B cell (primary cell): ENCODE data around the gene ZNF280A. TPM values are rescaled to one million over a fixed set of nuclear protein-coding genes. Genes with fewer than 3 reads are reported as not detected.

Source experiments
- ATAC-seq: fragments of 200-7000 bp; cut with Tn5 transposase; one replicate; pipeline ENCODE4 v1.10.0; 2021; ENCODE audit warnings: low read depth, mild to moderate bottlenecking, moderate number of reproducible peaks, moderate library complexity
- CTCF ChIA-PET: fragments of 350-600 bp; sonication (Branson Sonifier 250); formaldehyde crosslinking; loops from one replicate; lab custom pipeline; 2021; ENCODE audit warnings: antibody characterized with exemption, inconsistent platforms; lab: Charles Lee
- POLR2A ChIA-PET: fragments of 350-600 bp; sonication (Branson Sonifier 250); formaldehyde crosslinking; loops from one replicate; lab custom pipeline; 2021; ENCODE audit warnings: antibody characterized with exemption; lab: Charles Lee
- DNase-seq: peaks from one replicate; pipeline ENCODE4 v3.0.0; 2013
- H2AFZ ChIP-seq: 2 replicates; pipeline ENCODE4 v1.6.1; 2012; ENCODE audit warnings: mild to moderate bottlenecking, low read depth, low read length; ENCODE audit not compliant: insufficient read depth, poor library complexity, severe bottlenecking
- H3K27ac ChIP-seq, 2 donors: 1 replicate in 1 of 2; 2 replicates in 1 of 2; pipeline ENCODE4 v1.5.1; 2012 to 2013; ENCODE audit warnings: low read length in 2 of 2, mild to moderate bottlenecking in 2 of 2, moderate library complexity in 1 of 2
- H3K27me3 ChIP-seq, 4 experiments: fragments of 200-600 bp in 1 of 4; sonication (generic) in 1 of 4; replicated peaks in 1 of 4; 1 replicate in 2 of 4; 2 replicates in 2 of 4; pipeline versions ENCODE4 v1.6.1 to v1.7.0; 2013 to 2016; ENCODE audit warnings: low read length in 3 of 4, mild to moderate bottlenecking in 2 of 4, mixed read lengths in 1 of 4, moderate library complexity in 1 of 4; ENCODE audit not compliant: insufficient read depth in 4 of 4, control insufficient read depth in 3 of 4; ENCODE audit errors: control extremely low read depth in 1 of 4
- H3K36me3 ChIP-seq, 2 experiments: replicated peaks in 1 of 2; 1 replicate in 1 of 2; 2 replicates in 1 of 2; pipeline versions ENCODE4 v1.6.1 to v1.7.1; 2013; ENCODE audit warnings: low read length in 1 of 2; ENCODE audit not compliant: insufficient read depth in 2 of 2, control insufficient read depth in 1 of 2; ENCODE audit errors: control extremely low read depth in 1 of 2, extremely low read depth in 1 of 2
- H3K4me1 ChIP-seq, 2 donors: fragments of 200-600 bp in 1 of 2; sonication (generic) in 1 of 2; 1 replicate in 1 of 2; 2 replicates in 1 of 2; pipeline versions ENCODE4 v1.5.1 to v1.6.1; 2013 to 2017; ENCODE audit warnings: low read length in 2 of 2; ENCODE audit not compliant: control insufficient read depth in 2 of 2, insufficient read depth in 2 of 2
- H3K4me2 ChIP-seq: replicated peaks from 2 replicates; pipeline ENCODE3; 2012; ENCODE audit warnings: mild to moderate bottlenecking, low read depth, low read length; ENCODE audit not compliant: poor library complexity, severe bottlenecking
- H3K4me3 ChIP-seq, 5 experiments: fragments of 200-600 bp in 1 of 5; sonication (generic) in 1 of 5; 1 replicate in 3 of 5; 2 replicates in 2 of 5; pipeline versions ENCODE4 v1.5.1 to v1.7.0; 2011 to 2016; ENCODE audit warnings: low read length in 4 of 5, mild to moderate bottlenecking in 4 of 5, low read depth in 2 of 5, control low read depth in 1 of 5, moderate library complexity in 1 of 5; ENCODE audit not compliant: insufficient read depth in 1 of 5; ENCODE audit errors: control extremely low read depth in 1 of 5, extremely low read depth in 1 of 5
- H3K79me2 ChIP-seq: fragments of 200-600 bp; sonication (generic); one replicate; pipeline ENCODE4 v1.6.0; 2016; ENCODE audit warnings: low read length; ENCODE audit not compliant: control insufficient read depth, insufficient read depth
- H3K9ac ChIP-seq: fragments of 200-600 bp; sonication (generic); 2 replicates; pipeline ENCODE4 v1.6.1; 2017; ENCODE audit warnings: mild to moderate bottlenecking, low read length, moderate library complexity
- H3K9me3 ChIP-seq, 3 donors: one replicate each; pipeline versions ENCODE4 v1.6.1 to v1.7.1; 2013; ENCODE audit warnings: low read length in 2 of 3; ENCODE audit not compliant: control insufficient read depth in 2 of 3, insufficient read depth in 1 of 3; ENCODE audit errors: control extremely low read depth in 1 of 3
- H4K20me1 ChIP-seq: 2 replicates; pipeline ENCODE4 v1.6.0; 2012; ENCODE audit warnings: mild to moderate bottlenecking, low read length; ENCODE audit not compliant: insufficient read depth, control insufficient read depth, poor library complexity, severe bottlenecking
- H3K27ac Mint-ChIP-seq: one replicate; pipeline ENCODE4 v1.8.0; 2021; ENCODE audit warnings: mixed read lengths
- H3K27me3 Mint-ChIP-seq: one replicate; pipeline ENCODE4 v1.8.0; 2021; ENCODE audit warnings: mixed read lengths
- H3K4me1 Mint-ChIP-seq: one replicate; pipeline ENCODE4 v1.8.0; 2021; ENCODE audit warnings: mixed read lengths
- H3K4me3 Mint-ChIP-seq: one replicate; pipeline ENCODE4 v1.8.0; 2021; ENCODE audit warnings: mixed read lengths
- H3K9me3 Mint-ChIP-seq: one replicate; pipeline ENCODE4 v1.8.0; 2022; ENCODE audit warnings: mixed read lengths; ENCODE audit not compliant: insufficient read depth
- EZH2 ChIP-seq: IDR thresholded peaks from 2 replicates; pipeline ENCODE4 v1.6.1; 2012; ENCODE audit warnings: borderline replicate concordance, low read depth, mild to moderate bottlenecking, moderate library complexity, low read length; ENCODE audit not compliant: insufficient read depth, poor library complexity, severe bottlenecking
- WGBS: methylation state at CpG from one replicate; pipeline ENCODE4 v1.1.5; 2013; ENCODE audit warnings: missing lambda C conversion rate; ENCODE audit not compliant: insufficient coverage; 5-methylcytosine and 5-hydroxymethylcytosine counted together
- intact Hi-C: fragments of 100-400 bp; cut with micrococcal nuclease; formaldehyde crosslinking; loops from one replicate; pipeline ENCODE4 v1.10.0; 2022
- polyA plus RNA-seq: library from polyadenylated mRNA; depleted of rRNA; stranded (reverse); fragments of >200 nt; gene quantifications from 2 replicates; pipeline ENCODE4 v1.2.3, GENCODE V29; 2012
- total RNA-seq, 2 donors: library from RNA; stranded (reverse); fragments of 120-200 nt in 1 of 2; gene quantifications; 1 replicate in 1 of 2; 2 replicates in 1 of 2; pipeline versions ENCODE4 v1.2.3 to v1.2.4, GENCODE V29; 2013 to 2022
- TF ChIP-seq, protein P1 (sequence below): fragments of 200-600 bp; IDR thresholded peaks from one replicate; pipeline ENCODE4 v1.8.0; 2022; ENCODE audit warnings: antibody characterized with exemption, mild to moderate bottlenecking

Gene ZNF280A
- total and polyA plus RNA-seq, 2 donors (not counting 1 experiment from before 2014, with no cell fraction given): not detected

DNA sequence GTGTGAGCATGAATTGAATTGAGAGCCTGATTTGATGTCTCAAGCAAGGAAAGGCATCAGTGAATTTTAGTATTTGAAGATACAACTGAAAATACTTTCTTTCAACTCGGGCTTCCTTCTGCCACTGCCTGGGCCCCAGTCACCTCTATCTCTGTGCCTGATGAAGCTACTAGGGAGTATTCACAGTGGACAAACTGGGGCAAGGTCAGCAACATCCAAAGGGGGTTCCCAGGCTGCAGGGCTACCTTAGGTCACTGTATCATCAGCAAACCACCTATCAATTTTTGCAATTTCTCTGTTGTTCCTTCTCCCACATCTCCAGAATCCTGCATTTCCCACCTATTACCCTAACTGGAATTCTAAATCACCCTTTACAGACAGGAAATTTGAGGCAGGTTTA lies 28.8 kb upstream of the ZNF280A start:
- Mint-ChIP-seq H3K4me3 (no peak overlapping the region), H3K27me3 (no peaks in the 10 kb centered on the region), H3K4me1 (peaks cover 10% of the 10 kb centered on the region), H3K9me3 (no peaks in the 10 kb centered on the region), H3K27ac (no peak overlapping the region)
- Histone ChIP-seq H3K4me2 (no peak overlapping the region), H3K36me3 (no peaks in the 10 kb centered on the region), H4K20me1 (no peaks in the 10 kb centered on the region), H3K27me3 (no peaks in the 10 kb centered on the region), H2AFZ (no peak overlapping the region), H3K9ac (no peak overlapping the region), H3K27ac (no peak overlapping the region), H3K4me3 (no peak overlapping the region), H3K79me2 (no peaks in the 10 kb centered on the region), H3K9me3 (no peaks in the 10 kb centered on the region), H3K4me1 (peaks cover 0 to 12% of the 10 kb centered on the region in 2 donors)
- no peak for DNase-seq
- TF ChIP-seq, protein P1, sequence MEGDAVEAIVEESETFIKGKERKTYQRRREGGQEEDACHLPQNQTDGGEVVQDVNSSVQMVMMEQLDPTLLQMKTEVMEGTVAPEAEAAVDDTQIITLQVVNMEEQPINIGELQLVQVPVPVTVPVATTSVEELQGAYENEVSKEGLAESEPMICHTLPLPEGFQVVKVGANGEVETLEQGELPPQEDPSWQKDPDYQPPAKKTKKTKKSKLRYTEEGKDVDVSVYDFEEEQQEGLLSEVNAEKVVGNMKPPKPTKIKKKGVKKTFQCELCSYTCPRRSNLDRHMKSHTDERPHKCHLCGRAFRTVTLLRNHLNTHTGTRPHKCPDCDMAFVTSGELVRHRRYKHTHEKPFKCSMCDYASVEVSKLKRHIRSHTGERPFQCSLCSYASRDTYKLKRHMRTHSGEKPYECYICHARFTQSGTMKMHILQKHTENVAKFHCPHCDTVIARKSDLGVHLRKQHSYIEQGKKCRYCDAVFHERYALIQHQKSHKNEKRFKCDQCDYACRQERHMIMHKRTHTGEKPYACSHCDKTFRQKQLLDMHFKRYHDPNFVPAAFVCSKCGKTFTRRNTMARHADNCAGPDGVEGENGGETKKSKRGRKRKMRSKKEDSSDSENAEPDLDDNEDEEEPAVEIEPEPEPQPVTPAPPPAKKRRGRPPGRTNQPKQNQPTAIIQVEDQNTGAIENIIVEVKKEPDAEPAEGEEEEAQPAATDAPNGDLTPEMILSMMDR: no peak
- no peak for TF ChIP-seq EZH2
- 100% methylated on average over 1 of the region's 1 CpG for WGBS
- CTCF ChIA-PET: no interaction called here
- no peak for ATAC-seq
- intact Hi-C loops: loop anchor here (5.0 kb wide), 1 partner anchor 38 kb away; no protein-coding TSS in a partner anchor
- POLR2A ChIA-PET: no interaction called here

DNA sequence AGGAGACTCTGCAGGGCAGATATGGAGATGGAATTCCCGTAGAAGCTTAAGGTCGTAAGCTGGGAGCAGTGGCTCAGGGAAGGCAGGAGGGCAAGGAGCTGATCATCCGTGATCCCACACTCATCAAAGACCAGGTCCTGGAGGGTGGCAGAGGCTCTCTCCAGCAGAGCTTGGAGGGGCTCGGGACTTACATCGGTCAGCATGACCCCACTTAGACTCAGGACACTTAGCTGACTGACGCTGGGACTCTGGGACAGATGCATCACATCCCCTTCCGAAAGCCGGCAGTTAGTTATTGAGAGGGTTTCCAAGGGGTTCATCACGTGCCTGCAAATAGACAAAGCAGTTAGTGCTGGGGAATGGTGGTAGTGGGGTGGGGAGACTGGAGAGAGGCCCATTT lies 28.2 kb upstream of the ZNF280A start:
- H3K27ac ChIP-seq: no peak overlapping the region
- CTCF ChIA-PET: no interaction called here
- no peak overlapping the region for H2AFZ ChIP-seq
- H4K20me1 ChIP-seq: no peaks in the 10 kb centered on the region
- H3K27ac Mint-ChIP-seq: no peak overlapping the region
- H3K27me3 ChIP-seq: no peaks in the 10 kb centered on the region
- 71% methylated on average over 6 of the region's 9 CpGs for WGBS
- peaks cover 0 to 12% of the 10 kb centered on the region in 2 donors for H3K4me1 ChIP-seq
- H3K9me3 Mint-ChIP-seq: no peaks in the 10 kb centered on the region
- H3K36me3 ChIP-seq: no peaks in the 10 kb centered on the region
- TF ChIP-seq, protein P1: no peak
- TF ChIP-seq EZH2: no peak
- no peak for DNase-seq
- H3K4me2 ChIP-seq: peak overlapping the region; percentile 32
- ATAC-seq: no peak
- no peak overlapping the region for H3K4me3 ChIP-seq
- no peak overlapping the region for H3K4me3 Mint-ChIP-seq
- peaks cover 10% of the 10 kb centered on the region for H3K4me1 Mint-ChIP-seq
- no peaks in the 10 kb centered on the region for H3K79me2 ChIP-seq
- no peaks in the 10 kb centered on the region for H3K27me3 Mint-ChIP-seq
- H3K9ac ChIP-seq: no peak overlapping the region
- intact Hi-C loops: loop anchor here (5.0 kb wide), 1 partner anchor 39 kb away; no protein-coding TSS in a partner anchor
- POLR2A ChIA-PET: no interaction called here
- no peaks in the 10 kb centered on the region for H3K9me3 ChIP-seq
